Measurements from ENCODE around the gene LRCH3.
"Not testable (repeated sequence)": the region's sequence is repeated elsewhere in the genome, so short reads cannot be mapped to it uniquely, and the experiment has no call there.

The LRCH3 gene

GRCh38 chr3:197836244-197836643, 45.2 kb downstream of the LRCH3 start:
- FAIRE-seq: no peak

DNA sequence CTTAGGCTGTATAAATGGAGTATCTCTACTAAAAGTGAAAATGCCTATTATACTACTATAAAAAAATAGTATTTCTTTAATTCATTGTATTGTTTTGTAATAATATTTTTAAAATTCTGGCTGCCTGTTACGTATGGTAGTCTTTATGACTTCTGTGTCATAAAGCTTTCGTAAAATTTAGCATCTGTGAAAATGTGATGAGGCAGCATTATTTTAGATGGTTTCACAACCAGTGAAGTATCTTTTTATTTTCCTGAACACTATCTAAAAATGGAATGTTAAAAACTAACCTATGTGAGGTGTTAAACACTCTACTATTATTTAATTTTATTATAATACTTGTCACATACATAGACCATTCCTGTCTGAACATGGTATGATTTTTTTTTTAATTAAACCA, 46.2 kb downstream of the LRCH3 start:
- FAIRE-seq: no peak

- no peak for FAIRE-seq
Observed at GRCh38 chr3:197841789-197842188, 50.7 kb downstream of the LRCH3 start.

GRCh38 chr3:197846491-197846890, 55.4 kb downstream of the LRCH3 start:
- no peak for FAIRE-seq

- peak; percentile 65 for FAIRE-seq
Observed at GRCh38 chr3:197847866-197848401, 56.9 kb downstream of the LRCH3 start.

DNA sequence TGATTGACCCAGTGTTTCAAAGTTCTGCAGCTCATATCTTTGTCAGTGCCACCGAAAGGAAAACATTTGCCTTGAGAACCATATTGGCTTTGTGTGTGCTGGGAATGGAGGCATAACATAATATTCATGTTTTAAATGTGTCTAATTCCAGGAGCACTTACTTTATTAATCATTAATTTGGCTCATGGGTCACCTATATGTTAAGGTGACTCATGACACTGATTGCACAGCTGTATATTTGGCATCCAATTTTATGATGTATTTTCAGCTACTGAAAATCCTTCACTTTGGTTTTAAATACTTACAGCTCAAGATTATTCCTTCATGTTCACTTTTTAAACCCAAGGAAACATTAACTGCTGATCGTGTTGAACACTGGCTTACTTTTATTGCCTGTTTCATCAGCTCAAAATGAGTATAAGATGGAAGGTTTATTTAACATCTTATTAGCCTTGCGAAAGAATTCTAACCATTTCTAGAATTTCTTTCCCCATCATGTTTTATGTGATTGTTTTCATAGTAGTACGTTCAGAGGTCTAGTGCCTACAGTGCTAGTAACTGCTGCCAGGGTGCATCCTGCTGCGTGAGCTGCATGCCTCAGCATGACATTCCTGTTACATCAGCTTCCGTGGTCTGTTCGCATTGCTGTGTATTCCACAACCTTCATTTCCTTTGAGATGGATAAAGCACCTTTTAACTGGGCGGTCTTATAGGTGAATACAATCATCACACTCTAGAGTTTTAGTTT, 63.7 kb downstream of the LRCH3 start:
- FAIRE-seq: no peak

- no peak for FAIRE-seq
Observed at GRCh38 chr3:197855571-197855970, 64.5 kb downstream of the LRCH3 start.

DNA sequence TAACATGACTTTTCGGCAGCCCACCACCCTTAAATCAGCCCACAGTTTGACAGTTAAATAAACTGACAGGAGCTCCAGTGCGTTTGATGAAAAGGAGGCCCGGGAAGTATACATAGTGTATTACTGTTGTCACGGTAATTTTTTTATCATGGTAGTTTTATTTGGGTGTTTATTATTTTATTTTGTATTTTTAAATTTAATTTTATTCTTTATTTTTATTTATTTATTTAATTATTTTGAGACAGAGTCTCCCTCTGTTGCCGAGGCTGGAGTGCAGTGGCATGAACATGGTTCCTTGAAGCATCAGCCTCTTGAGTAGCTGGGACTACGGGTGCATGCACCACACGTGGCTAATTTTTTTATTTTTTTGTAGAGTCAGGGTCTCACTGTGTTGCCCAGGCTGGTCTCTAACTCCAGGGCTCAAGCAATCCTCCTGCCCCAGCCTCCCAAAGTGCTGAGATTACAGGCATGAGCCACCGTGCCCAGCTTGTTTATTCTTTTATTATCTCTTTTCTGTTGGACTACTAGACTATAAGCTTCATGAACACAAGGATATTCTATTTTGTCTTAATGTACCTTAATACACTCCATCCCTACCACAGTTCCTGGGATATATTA, 65.3 kb downstream of the LRCH3 start:
- no peak for FAIRE-seq

DNA sequence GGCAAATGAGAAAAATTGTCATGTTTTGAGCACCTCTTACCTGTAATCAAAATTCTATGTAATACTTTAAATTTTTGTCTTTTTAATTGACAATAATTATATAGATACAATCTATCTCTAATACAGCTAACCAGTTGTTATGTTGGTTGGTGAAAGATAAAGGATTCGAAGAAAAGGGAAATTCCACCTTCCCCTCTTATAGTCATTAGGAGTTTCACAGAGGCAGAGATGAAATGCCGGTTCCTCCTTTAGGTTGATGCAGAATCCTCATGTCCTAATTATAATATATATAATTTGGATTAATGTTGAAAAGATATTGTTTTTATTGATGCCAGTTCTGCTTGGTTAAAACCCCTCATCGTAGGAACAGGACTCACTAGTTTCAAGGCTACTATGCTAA, 67.1 kb downstream of the LRCH3 start:
- FAIRE-seq: no peak

DNA sequence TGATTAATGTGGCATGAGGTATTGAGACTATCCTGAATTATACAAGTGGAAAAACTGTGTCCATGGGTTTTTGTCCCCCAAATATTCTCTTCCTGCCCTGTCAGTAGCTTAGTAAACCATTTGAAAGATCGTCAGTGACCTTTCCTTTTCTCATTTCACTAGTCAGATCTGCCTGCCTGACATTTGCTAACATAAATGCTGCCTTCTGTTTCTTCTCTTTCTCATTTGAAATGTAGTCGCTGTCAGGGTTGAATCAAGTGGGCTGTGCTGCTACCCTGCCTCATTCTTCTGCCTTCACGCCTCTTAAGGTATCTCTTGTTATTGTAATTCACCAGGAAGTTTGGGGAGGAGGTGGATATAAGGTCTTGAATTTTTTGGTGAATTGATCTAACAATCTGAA, 67.5 kb downstream of the LRCH3 start:
- FAIRE-seq: no peak

- no peak for FAIRE-seq
Observed at GRCh38 chr3:197866035-197866434, 75.0 kb downstream of the LRCH3 start.

DNA sequence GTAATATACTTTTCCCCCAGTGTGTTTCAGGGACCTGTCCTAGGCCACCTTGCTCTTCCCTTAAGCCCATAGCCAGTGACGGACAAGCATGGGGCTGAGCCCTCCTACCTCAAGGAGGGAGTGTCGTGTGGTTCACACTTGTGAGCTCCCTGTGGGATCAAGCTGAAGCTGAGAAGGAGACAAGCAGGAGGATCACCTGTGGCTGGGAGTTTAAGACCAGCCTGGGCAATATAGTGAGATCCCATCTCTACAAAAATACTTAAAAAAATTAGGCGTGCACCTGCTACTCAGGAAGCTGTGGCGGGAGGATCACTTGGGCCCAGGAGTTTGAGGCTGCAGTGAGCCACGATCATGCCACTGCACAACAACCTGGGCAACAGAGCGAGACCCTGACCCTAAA, 82.3 kb downstream of the LRCH3 start:
- FAIRE-seq: no peak

DNA sequence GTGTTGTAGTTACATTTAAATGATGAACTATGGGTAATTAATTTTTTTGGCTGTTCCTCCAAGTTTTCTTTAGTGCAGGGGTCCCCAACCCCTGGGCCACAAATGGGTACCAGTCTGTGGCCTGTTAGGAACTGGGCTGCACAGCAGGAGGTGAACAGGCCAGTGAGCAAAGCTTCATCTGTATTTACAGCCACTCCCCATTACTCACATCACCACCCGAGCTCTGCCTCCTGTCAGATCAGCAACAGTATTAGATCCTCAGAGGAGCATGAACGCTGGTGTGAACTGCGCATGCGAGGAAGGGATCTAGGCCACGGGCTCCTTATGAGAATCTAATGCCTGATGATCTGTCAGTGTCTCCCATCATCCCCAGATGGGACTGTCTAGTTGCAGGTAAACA, 83.0 kb downstream of the LRCH3 start:
- no peak for FAIRE-seq

- FAIRE-seq: no peak
Observed at GRCh38 chr3:197874653-197875052, 83.6 kb downstream of the LRCH3 start.

DNA sequence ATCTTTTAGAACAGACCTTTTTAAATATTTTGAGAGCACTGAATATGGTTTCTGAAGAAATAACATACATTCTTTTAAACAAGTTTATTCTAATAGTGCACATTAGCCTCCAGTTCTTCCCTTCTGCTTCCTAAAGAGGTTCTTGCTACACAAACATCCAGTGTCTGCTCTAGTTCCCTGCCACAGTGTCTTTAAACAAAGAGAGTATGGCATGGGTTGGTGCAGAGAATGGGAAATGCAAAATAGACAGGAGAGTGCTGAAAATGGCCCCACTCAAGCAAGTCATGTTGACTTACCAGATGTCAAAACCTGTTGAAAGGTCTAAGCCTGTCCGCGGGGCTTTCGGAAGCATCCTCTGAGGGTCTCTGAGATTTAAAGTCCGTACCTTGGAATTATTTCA, 86.8 kb downstream of the LRCH3 start:
- no peak for FAIRE-seq

- FAIRE-seq: no peak
Observed at GRCh38 chr3:197878427-197878826, 87.4 kb downstream of the LRCH3 start.

- FAIRE-seq: no peak
Observed at GRCh38 chr3:197880491-197881269, 89.6 kb downstream of the LRCH3 start.

DNA sequence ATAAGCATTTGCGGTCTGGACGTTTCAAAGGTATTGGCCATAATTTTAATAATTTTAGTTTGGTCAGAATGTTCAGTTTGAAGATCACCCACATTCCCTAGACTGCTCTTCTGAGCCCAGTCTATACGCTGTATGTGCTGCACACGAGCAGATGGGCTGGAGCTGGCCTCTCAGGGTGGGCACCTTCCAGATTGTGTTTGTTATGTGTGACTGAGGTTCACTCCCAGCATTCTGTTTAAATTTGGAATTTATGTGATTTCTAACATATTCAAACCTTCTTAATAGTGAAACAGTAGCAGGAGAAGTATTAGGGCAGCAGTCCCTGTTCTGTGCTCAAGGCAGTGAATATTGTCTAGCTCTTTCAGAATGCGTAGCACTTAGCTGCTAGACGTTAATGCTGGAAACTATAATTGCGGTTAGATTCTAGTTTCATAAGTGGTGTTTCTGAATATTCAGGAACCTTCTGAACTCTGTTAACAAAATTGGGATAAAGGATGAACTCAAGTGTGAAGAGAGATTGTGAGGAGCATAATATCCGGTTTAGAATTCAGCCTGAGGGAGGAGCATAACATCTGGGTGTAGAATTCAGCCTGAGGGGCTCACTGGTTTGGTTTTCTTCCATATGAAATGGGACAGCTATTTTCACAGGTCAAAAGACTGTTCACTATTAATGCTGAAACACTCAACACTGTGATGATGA, 90.4 kb downstream of the LRCH3 start:
- no peak for FAIRE-seq

DNA sequence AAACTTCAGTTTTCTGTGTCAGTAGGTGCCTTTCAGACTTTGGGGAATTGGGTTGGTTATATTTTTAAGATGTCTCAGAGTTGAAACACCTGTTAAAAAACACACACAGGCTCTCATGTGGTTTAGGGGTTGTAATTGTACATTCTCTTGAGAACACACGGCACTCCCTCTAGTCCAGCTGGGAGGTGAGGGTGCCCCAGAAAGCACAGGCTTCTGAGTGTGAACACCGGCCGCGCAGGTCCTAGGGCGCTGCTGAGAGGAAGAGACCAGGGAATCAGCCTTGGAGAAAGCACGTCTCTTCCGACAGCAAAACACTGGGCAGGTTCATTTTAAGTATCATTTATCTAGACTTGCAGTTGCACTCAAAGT, 90.9 kb downstream of the LRCH3 start:
- FAIRE-seq: no peak

GRCh38 chr3:197882586-197882985, 91.5 kb downstream of the LRCH3 start:
- no peak for FAIRE-seq

- no peak for FAIRE-seq
Observed at GRCh38 chr3:197883541-197883940, 92.5 kb downstream of the LRCH3 start.

DNA sequence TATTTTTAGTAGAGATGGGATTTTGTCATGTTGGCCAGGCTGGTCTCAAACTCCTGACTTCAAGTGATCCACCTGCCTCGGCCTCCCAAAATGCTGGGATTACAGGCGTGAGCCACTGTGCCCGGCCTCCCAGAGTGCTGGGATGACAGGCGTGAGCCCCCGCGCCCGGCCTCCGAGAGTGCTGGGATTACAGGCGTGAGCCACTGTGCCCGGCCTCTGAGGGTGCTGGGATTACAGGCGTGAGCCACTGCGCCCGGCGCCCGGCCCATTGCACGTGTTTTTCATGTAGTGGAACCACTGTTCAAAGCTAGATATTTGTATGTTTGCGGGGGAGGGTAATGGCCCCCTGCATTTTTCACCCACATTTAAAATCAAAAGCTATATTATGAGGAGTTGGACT, 93.3 kb downstream of the LRCH3 start:
- not testable (repeated sequence) for FAIRE-seq

DNA sequence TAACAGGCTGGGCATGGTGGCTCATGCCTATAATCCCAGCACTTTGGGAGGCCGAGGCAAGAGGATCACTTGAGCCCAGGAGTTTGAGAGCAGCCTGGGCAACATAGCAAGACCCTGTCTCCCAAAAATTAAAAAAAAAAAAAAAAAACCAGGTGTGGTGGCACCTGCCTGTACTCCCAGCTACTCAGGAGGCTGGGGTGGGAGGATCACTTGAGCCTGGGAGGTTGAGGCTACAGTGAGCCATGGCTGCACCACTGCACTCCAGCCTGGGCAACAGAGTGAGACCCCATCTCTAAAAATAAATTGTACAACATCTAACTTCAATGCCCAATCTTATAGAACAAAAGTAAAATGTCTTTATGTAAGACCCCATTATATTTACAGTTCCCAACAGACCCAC, 95.0 kb downstream of the LRCH3 start:
- not testable (repeated sequence) for FAIRE-seq
